NCI-H69 (cell line): ENCODE data around the gene DNAH9.

Source experiments
- DNase-seq: peaks from one replicate; lab custom pipeline; 2025; lab: John Stamatoyannopoulos, UW

The DNAH9 gene

GRCh38 chr17:11768981-11769380 is 170.7 kb downstream of the DNAH9 start:
- DNase-seq: no peak

- DNase-seq: no peak
Observed at GRCh38 chr17:11772031-11772430, 173.8 kb downstream of the DNAH9 start.

GRCh38 chr17:11779892-11780291 is 181.6 kb downstream of the DNAH9 start:
- no peak for DNase-seq

- no peak for DNase-seq
Observed at GRCh38 chr17:11780621-11781020, 182.4 kb downstream of the DNAH9 start.

GRCh38 chr17:11786711-11787438 is 188.6 kb downstream of the DNAH9 start:
- DNase-seq: no peak

GRCh38 chr17:11795906-11796305 is 197.6 kb downstream of the DNAH9 start:
- DNase-seq: no peak

GRCh38 chr17:11797803-11798202 is 199.5 kb downstream of the DNAH9 start:
- no peak for DNase-seq

- DNase-seq: no peak
Observed at GRCh38 chr17:11803231-11803969, 205.1 kb downstream of the DNAH9 start.

GRCh38 chr17:11805138-11805537 is 206.9 kb downstream of the DNAH9 start:
- no peak for DNase-seq

GRCh38 chr17:11805952-11806351 is 207.7 kb downstream of the DNAH9 start:
- no peak for DNase-seq

- no peak for DNase-seq
Observed at GRCh38 chr17:11807606-11808005, 209.3 kb downstream of the DNAH9 start.

GRCh38 chr17:11813278-11813677 is 215.0 kb downstream of the DNAH9 start:
- no peak for DNase-seq

- DNase-seq: no peak
Observed at GRCh38 chr17:11813871-11814270, 215.6 kb downstream of the DNAH9 start.

- DNase-seq: no peak
Observed at GRCh38 chr17:11814655-11815262, 216.5 kb downstream of the DNAH9 start.

GRCh38 chr17:11816409-11816808 is 218.1 kb downstream of the DNAH9 start:
- no peak for DNase-seq

GRCh38 chr17:11823862-11824261 is 225.6 kb downstream of the DNAH9 start:
- DNase-seq: no peak

- DNase-seq: no peak
Observed at GRCh38 chr17:11825572-11826209, 227.4 kb downstream of the DNAH9 start.

GRCh38 chr17:11832401-11833137 is 234.3 kb downstream of the DNAH9 start:
- no peak for DNase-seq

- no peak for DNase-seq
Observed at GRCh38 chr17:11836508-11836907, 238.2 kb downstream of the DNAH9 start.

GRCh38 chr17:11840052-11840451 is 241.8 kb downstream of the DNAH9 start:
- DNase-seq: no peak

GRCh38 chr17:11840831-11841230 is 242.6 kb downstream of the DNAH9 start:
- DNase-seq: no peak

- DNase-seq: no peak
Observed at GRCh38 chr17:11848330-11848729, 250.1 kb downstream of the DNAH9 start.
